Epithelial cell of prostate (primary cell): ENCODE measurements around the gene GSTA3.
"Not testable (repeated sequence)": the region's sequence is repeated elsewhere in the genome, so short reads cannot be mapped to it uniquely, and the experiment has no call there.

Experiments
- DNase-seq: peaks from one replicate; pipeline ENCODE4 v3.0.0-alpha.2; 2011; ENCODE audit warnings: low read depth, low spot score
- H3K27ac ChIP-seq: fragments of 450-650 bp; 2 replicates; pipeline ENCODE4 v1.5.1; 2017; ENCODE audit warnings: mild to moderate bottlenecking

Gene GSTA3

DNA sequence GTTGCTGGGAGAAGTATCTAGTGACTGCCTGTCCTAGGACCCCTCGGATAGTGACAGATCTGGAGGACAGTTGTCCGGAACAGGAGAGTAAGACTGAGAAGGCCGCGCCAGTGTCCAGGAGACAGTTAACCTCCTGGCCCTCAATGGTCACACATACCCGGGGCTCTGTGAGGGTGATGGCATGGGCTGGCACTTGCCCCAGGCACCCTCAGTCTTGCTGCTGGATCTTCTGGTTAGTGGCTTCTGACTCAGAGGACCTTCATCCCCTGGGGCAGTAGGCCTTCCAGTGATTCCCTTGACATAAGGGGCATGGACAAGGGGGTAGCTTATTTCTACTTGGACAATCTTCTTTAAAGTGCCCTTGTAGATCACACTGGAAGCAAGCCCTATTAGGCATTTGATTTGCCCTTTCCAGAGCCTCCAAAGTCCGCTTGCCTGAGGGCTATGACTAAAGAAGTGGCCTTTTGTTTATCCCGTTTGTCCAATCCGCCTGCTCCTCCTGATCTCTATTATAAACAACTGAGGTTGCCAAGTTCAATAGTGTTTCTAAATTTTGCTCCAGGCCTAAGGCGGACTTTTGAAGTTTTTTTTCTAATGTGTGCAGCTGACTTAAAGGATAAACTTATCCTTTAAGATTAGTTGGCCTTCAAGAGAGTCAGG lies 8.7 kb upstream of the GSTA3 start:
- H3K27ac ChIP-seq = peak overlapping the region; percentile 33
- DNase-seq = peak; percentile 68

DNA sequence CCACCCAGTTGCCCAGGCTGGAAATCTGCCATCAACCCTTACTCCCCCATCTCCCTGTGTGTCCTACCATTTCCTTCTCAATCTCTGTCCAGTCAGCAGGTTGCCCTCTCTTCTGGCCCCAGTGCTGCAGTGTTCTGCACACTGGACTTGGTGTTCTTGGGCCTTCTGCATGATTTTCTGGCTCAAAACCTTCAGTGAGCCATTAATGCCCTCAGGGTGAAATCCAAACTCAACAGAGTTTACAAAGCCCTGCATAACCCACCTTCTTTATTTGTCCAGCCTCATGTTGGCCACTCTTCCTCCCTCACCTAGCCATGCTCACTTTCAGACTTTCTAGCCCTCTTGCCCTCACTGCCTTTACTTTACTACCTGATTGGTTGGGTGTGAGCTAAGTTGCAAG lies 5.0 kb upstream of the GSTA3 start:
- no peak overlapping the region for H3K27ac ChIP-seq
- DNase-seq = no peak

GRCh38 chr6:52910091-52910490 lies 593 bp upstream of the GSTA3 start:
- no peak for DNase-seq

DNA sequence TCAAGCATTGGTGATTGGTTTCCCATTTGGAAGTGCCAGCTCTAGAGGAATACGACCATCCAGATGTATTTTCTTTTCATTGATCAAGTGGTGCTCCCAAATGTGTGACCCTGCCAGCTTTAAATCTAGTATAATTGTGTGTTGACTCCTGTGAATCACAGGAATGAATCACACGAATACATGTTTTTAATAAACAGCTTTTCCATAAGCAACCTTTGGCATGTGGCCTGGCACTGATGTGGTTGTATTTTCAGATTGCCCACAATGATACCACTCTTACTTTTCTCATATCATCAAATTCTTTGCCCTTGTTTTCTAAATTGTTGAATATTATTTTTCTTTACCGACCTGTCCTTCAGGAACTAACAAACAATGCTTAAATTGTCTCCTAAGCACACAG lies 367 bp downstream of the GSTA3 start:
- DNase-seq = no peak
- no peak overlapping the region for H3K27ac ChIP-seq

More at GRCh38 chr6:52910091-52910490, 593 bp upstream of the GSTA3 start:
- H3K27ac ChIP-seq = no peak overlapping the region

GRCh38 chr6:52908526-52908925 lies 972 bp downstream of the GSTA3 start:
- H3K27ac ChIP-seq = no peak overlapping the region
- DNase-seq = no peak

- DNase-seq = no peak
Measured at GRCh38 chr6:52904562-52905279, 4.8 kb downstream of the GSTA3 start.

DNA sequence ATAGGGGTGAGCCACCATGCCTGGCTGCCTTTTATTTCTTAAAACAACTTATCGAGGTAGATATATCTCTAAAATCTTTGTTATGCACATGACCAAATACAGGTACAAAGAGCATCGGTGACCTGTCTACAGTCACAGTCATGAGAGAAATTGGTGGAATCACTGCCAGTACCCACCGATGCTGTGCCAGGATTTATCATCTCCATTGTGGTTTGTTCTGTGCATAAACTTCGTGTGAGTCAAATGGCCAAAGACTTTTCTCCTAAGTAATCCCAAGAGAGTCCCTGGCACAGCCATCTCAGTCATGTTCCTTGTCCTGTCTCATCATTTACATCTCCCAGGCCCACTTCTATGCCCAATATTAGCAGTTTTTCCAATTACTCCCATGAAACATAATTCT lies 9.0 kb downstream of the GSTA3 start:
- DNase-seq = no peak
- no peak overlapping the region for H3K27ac ChIP-seq

More at GRCh38 chr6:52904562-52905279, 4.8 kb downstream of the GSTA3 start:
- H3K27ac ChIP-seq = no peak overlapping the region

DNA sequence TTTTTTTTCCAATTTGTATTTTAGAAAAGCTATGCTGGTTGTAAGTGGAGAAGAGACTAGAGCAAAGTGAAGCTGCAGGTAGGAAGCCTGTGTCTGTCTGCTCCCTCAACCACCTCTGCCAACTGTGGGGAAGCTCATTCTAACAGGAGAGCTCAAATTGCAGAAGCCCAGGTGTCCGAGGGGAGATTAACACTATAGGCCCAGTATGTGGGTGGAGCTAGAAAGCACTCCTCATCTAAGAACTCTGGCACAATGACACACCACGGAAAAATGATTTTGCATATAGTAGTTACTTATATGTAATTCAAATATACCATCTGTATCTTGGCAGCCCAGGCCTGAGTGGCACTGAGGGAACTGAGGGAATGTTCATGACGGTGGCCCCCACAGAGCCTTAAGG lies 13.7 kb downstream of the GSTA3 start:
- not testable (repeated sequence) for H3K27ac ChIP-seq, DNase-seq

- no peak overlapping the region for H3K27ac ChIP-seq
- DNase-seq = no peak
Measured at GRCh38 chr6:52894285-52894684, 15.2 kb downstream of the GSTA3 start.

- no peak overlapping the region for H3K27ac ChIP-seq
- no peak for DNase-seq
Measured at GRCh38 chr6:52893803-52894202, 15.7 kb downstream of the GSTA3 start.

GRCh38 chr6:52893221-52893620 lies 16.3 kb downstream of the GSTA3 start:
- no peak for DNase-seq

GRCh38 chr6:52890018-52890417 lies 19.5 kb downstream of the GSTA3 start:
- DNase-seq = no peak
- H3K27ac ChIP-seq = no peak overlapping the region

More at GRCh38 chr6:52893221-52893620, 16.3 kb downstream of the GSTA3 start:
- no peak overlapping the region for H3K27ac ChIP-seq

DNA sequence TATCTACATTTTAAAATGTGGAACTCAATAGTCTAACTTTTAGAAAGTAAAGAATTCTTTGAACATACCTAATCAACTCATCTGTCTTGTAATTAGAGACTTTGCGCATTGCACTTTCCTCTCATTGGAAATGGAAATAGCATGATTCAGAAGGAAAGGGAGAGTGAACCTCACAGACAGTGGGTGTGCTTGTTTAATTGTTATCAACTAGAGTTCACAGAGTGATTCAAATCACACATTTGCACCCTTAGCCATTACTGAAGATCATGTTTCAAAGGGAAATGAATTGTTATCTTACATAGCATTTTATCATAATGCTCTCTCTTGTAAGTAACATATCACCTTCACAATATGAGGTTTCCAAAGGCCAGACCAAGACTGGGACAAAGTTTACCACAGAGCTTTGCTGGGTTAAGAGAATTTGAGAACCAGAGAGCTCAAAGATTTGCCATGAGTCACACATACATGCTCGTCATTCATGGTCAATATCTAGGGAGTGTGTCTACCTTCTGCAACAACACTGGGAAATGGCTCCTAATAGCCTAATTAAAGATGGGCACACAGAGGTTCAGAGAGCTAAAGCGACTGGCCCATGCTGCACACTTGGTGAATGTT lies 21.5 kb downstream of the GSTA3 start:
- H3K27ac ChIP-seq = no peak overlapping the region
- no peak for DNase-seq

- no peak overlapping the region for H3K27ac ChIP-seq
- no peak for DNase-seq
Measured at GRCh38 chr6:52881996-52882841, 27.3 kb downstream of the GSTA3 start.

GRCh38 chr6:52881662-52881995 lies 27.9 kb downstream of the GSTA3 start:
- no peak for DNase-seq
- no peak overlapping the region for H3K27ac ChIP-seq

DNA sequence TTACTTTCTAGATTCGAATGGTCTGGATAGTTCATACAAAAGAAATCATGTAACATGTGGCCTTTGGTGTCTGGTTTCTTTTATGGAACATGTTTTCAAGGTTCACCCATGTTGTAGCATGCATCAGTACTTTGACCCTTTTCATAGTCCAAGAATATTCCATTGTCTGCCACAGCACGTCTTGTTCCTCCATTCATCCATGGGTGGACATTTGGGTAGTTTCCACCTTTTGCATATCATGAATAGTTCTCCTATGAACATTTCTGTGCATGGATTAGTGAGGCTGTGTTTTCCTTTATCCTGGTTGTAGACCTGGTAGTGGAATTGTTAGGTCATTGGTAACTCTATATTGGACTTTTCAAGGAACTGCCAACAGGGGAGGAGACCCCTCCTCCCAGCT lies 31.7 kb downstream of the GSTA3 start:
- DNase-seq = no peak
- H3K27ac ChIP-seq = no peak overlapping the region

DNA sequence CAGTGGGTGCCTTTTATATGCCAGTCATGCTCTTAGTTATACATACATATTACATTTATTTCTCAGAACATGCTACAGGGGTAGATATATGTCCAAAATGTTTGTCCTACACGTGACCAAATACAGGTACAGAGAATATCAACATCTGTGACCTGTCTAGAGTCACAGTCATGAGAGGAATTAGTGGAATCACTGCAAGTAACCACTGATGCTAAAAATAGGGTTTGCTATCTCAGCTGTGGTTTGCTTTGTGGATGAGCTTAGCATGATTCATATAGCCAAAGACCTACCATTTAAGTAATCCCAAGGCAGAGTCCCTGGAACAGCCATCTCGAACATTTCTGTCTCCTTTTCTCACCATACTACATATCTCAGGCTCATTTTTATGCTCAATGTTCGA lies 32.3 kb downstream of the GSTA3 start:
- DNase-seq = peak; percentile 74

DNA sequence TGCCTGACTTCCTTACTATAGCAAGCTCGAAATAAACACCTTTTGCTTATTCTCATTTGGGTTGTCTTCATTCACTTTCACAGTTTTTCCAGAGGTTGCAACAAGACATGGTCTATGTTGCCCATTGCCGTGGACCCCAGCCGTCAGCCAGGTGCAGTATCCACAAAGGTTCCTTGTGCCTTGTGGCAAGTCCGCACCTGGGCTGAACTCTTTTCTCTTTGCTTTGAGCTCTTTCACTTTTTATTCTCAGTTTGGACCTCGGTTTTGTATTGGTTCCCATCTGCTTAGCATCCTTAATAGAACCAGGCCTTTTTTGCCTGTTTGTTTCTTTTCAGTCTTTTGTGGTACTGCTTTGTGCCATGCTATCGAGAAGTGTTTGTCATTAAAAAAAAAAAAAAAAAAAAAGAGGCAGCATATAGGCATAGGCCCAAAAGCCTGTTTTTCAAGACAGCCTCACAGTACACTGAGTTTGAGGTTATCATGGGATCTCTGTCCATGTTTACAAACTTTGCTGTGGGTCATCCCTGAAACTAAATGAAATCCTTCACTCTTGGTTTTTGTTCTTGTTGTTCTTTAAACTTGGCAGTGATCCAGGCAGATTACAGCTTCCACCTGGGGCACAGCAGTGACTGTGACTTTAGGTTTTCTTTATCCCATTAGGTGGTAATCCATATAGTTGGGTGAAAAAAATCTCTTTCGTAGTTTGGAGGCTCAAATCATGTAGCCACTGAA lies 33.3 kb downstream of the GSTA3 start:
- no peak overlapping the region for H3K27ac ChIP-seq
- DNase-seq = no peak

More for the DNA sequence above, 32.3 kb downstream of the GSTA3 start:
- no peak overlapping the region for H3K27ac ChIP-seq

DNA sequence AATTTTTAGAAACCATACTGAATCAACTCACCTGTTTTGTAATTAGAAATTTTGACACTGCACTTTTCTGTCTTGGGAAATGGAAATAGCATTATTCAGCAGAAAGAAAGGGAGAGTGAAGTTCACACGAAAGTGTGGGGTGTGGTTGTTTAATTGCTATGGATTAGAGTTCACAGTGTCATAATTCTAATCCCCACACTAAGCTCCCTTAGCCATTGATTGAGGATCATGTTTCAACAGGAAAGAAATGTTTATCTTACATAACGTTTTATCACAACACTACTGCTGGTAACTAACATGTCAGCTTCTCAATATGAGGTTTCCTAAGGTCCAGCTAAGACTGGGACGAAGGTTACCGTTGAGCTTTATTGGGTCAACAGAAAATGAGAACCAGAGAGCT lies 37.5 kb downstream of the GSTA3 start:
- H3K27ac ChIP-seq = no peak overlapping the region
- DNase-seq = no peak

DNA sequence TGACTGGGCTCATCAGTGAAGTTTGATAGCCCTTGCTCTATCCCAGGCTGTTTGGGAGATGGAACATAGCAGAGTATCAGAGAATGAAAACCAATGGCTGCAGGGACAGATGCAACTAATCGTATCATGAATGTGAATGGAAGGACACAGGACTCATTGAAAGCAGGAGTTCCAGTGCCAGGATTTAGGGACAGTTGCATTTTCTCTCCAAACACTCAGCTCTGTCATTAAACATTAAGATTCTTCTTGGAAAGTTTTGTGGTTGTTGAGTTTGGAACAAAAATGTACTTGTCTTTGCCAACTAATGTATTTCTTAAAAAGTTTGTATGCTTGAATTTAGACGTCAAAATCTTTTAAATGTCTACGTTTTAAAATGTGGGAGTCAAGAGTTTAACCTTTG lies 37.9 kb downstream of the GSTA3 start:
- no peak overlapping the region for H3K27ac ChIP-seq
- no peak for DNase-seq
